ENCODE data around the gene NTM.

DNA sequence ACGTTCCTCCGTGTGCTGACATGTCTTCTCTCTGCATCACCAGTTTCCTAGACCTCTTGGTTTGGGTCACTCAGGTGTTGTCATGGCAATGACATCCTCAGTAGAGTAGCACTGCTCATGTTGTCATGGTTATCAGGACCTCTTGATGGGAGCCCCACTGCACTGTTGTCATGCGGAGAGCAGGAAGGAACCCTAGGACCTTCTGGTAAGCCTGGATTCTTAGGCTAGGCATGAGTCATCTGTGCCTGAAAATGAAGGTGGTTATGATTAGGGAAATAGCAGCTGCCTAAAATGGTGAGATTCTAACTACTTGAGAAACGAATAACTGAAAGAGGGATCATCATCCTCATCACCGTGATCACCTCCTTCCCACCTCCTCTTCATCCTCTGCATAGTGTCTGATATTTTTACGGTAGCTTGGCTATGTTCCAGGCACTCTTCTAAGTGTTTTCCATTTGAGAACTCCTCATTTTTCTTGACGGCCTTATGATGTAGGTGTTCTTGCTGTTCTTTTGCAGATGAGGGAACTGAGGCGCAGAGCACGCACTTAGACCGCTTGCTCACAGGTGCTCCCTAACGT, 858.4 kb downstream of the NTM start:
- TF ChIP-seq, protein P1, sequence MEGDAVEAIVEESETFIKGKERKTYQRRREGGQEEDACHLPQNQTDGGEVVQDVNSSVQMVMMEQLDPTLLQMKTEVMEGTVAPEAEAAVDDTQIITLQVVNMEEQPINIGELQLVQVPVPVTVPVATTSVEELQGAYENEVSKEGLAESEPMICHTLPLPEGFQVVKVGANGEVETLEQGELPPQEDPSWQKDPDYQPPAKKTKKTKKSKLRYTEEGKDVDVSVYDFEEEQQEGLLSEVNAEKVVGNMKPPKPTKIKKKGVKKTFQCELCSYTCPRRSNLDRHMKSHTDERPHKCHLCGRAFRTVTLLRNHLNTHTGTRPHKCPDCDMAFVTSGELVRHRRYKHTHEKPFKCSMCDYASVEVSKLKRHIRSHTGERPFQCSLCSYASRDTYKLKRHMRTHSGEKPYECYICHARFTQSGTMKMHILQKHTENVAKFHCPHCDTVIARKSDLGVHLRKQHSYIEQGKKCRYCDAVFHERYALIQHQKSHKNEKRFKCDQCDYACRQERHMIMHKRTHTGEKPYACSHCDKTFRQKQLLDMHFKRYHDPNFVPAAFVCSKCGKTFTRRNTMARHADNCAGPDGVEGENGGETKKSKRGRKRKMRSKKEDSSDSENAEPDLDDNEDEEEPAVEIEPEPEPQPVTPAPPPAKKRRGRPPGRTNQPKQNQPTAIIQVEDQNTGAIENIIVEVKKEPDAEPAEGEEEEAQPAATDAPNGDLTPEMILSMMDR (IDR thresholded peaks at IDR 0.05): no peak
- TF ChIP-seq EP300 (IDR thresholded peaks at IDR 0.05) (no peak), POLR2A (IDR thresholded peaks at IDR 0.05) (no peak)
